Endothelial cell of umbilical vein (primary cell): ENCODE measurements around the gene TAS2R38.

Source experiments
- CTCF ChIP-seq, 2 donors: IDR thresholded peaks; 1 replicate in 1 of 2; 2 replicates in 1 of 2; pipeline ENCODE4 v1.5.1; 2011; ENCODE audit warnings: low read length in 2 of 2, mild to moderate bottlenecking in 2 of 2, moderate library complexity in 2 of 2, control low read depth in 1 of 2, inconsistent platforms in 1 of 2, low read depth in 1 of 2; ENCODE audit not compliant: insufficient read depth in 1 of 2; ENCODE audit errors: extremely low read depth in 1 of 2
- POLR2A ChIP-seq: IDR thresholded peaks from 2 replicates; pipeline ENCODE4 v1.6.1; 2012; ENCODE audit warnings: low read depth, mild to moderate bottlenecking, control low read depth, low read length

- TF ChIP-seq CTCF (IDR thresholded peaks at IDR 0.05; ENCODE audit: extremely low read depth in 1 of 2, insufficient read depth in 1 of 2, low read depth in 1 of 2, low read length in 2 of 2) = no peak
- no peak for TF ChIP-seq POLR2A
Observed at GRCh38 chr7:142006577-142006976, 33.0 kb upstream of the TAS2R38 start.
